Activated T-cell treated with anti-CD3 and anti-CD28 coated beads for 24 hours (primary cell): ENCODE measurements around the gene CD3E.
A peak's percentile ranks its signal among the peaks of the same experiment; 100 is the strongest.

Source experiments
- DNase-seq: peaks from one replicate; pipeline ENCODE4 v3.0.0-alpha.2; 2020; ENCODE audit warnings: low read depth

Gene CD3E

DNA sequence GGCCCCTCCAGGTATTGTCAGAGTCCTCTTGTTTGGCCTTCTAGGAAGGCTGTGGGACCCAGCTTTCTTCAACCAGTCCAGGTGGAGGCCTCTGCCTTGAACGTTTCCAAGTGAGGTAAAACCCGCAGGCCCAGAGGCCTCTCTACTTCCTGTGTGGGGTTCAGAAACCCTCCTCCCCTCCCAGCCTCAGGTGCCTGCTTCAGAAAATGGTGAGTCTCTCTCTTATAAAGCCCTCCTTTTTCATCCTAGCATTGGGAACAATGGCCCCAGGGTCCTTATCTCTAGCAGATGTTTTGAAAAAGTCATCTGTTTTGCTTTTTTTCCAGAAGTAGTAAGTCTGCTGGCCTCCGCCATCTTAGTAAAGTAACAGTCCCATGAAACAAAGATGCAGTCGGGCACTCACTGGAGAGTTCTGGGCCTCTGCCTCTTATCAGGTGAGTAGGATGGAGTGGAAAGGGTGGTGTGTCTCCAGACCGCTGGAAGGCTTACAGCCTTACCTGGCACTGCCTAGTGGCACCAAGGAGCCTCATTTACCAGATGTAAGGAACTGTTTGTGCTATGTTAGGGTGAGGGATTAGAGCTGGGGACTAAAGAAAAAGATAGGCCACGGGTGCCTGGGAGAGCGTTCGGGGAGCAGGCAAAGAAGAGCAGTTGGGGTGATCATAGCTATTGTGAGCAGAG is at the start of gene CD3E:
Gene CD3E (plus strand): TSS at position 163 of the 681 bp plus-strand sequence. CDS start 223 bp downstream, at position 386.
- peak; percentile 52 for DNase-seq

DNA sequence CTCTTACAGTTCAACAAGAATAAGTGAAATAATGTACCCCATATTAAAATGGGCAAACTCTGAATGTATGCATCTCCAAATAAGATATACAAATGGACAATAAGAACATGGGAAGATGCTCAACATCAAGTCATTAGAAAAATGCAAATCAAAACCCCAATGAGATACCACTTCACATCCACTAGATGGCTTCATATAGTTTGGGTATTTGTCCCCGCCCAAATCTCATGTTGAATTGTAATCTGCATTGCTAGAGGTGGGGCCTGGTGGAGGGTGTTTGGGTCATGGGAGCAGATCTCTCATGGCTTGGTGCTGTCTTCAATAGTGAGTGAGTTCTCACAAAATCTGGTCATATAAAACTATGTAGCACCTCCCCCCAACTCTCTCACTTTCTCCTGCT is 46.1 kb upstream of the CD3E start:
- DNase-seq = no peak

DNA sequence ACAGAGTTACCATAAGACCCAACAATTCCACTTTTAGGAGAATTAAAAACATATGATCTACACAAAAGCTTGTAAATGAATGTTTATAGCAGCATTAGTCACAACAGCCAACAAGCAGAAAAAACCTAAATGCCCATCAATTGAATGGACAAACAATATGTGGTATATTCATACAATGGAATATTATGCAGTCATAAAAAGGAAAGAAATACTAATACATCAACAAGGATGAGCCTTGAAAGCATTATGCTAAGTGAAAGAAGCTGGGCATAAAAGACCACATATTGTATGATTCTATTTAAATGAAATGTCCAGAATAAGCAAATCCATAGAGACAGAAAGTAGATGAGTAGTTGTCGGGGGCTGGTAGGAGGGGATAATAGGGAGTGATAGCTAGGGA is 45.4 kb upstream of the CD3E start:
- no peak for DNase-seq

DNA sequence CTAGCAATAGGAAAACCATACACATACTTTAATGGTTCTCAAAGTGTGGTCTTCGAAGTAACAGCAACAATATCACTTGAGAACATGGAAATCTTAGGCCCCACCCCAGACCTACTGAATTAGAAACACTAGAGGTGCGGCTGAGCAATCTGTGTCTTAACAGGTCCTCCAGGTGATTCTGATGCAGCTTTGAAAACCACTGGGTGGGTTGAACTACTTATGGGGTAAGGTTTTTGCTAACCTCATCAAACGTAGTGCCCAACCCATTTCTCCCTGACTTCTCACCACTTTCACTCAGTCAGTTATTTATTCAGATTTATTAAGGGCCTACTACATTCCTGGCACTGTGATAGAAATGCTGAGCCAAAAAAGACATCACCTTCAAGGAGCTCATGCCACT is 44.2 kb upstream of the CD3E start:
- DNase-seq = no peak

DNA sequence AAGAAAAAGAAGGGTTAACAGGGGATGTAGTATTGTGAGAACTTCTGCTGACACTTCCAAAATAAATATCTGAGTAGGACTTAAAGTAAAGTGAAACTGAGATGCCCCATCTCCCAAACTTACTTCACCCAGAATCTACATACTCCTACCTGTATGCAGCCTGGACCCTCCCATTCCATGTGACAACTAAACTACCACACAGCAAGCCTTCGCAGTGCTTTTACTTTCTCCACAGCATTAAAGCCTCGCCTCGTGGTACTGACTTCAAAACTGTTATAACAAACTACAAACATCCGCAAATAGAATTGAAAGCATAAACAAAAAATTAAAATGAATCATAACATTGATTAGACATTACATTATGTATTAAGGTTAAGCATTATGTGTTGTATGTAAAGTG is 41.4 kb upstream of the CD3E start:
- DNase-seq = no peak

DNA sequence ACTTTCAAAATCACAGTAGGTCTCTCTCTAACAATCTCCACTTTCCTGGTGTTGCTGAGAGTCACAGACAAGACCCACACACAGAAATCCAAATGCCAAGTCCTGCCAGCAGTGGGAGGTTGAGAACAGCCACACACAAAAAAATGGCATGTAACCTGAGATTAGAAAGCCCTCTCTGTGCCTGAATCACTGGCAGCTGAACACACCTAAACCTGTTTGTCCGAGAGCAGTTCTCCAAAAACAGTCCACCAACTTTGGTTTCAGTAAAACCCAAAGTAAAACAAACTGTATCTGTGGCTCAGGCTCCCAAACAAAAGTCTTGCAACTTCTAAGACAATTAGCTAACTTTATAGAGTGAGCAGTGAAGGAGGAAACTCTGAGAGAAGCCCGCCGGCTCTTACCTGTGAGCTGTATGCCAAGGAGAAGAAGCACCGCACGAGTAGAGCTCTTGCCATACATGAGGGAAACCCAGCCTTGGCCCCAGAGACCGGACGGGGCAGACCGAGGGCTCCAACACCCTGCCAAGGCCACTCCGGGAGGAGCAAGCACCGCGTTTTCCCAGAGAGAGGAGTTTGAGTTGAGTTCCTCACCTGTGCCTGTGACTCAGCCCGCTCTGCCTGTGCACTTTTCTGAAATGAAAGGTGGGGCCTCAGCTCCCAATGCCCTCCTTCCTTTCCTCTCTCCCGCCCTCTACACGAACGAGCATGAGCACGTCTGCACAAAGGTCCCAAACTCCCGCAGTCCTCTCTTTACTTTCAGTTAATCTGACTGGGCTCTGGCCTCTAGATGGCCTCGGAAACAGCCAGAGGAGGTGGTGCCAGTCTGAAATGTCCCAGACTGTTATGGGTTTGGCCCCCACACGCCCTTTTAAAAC is 40.6 kb upstream of the CD3E start, which contains the start of gene MPZL2:
Gene MPZL2 (minus strand): TSS at position 603 of the 874 bp plus-strand sequence. CDS start 144 bp downstream, at position 459.
- no peak for DNase-seq

DNA sequence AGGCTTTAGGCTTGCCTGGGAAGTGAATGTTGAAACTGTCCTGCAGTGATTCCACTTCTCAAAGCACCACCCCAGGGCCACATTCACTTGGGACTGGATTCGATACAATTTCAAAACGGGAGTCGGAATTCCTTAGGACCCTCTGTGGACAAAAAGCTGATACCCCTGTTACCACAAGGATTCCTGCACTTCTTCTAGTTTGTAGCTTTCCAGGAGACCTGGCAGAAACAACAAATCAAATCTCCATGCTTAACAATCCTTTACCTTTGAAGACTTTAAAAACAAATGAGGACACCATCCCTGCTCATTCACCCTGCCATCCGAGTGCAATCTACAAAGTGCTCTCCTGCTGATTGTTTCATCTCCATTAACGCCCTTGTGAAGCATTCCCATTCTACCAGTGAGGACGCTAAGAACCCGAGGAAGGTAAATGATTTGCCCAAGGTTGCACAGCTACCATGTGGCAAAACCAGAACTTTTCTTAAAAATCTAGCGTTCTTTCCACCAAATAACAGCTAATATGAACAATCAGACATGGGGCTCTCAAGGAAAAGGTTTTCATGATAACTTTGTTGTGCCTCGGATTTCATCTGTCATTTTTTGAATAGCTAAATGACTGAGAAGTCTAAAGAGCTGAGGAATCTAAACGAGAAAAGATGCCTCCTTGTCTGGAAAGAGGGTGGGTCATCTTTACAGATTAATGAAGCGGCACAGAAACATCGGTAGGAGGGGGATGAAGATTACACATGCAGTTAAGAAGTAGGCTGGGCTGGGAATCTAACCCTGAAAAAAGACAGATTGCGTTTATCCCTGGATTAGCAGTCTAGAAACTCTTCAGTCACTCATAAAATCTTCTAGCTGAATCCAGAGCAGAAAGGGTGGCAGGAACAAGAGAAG is 39.7 kb upstream of the CD3E start:
- DNase-seq = no peak

DNA sequence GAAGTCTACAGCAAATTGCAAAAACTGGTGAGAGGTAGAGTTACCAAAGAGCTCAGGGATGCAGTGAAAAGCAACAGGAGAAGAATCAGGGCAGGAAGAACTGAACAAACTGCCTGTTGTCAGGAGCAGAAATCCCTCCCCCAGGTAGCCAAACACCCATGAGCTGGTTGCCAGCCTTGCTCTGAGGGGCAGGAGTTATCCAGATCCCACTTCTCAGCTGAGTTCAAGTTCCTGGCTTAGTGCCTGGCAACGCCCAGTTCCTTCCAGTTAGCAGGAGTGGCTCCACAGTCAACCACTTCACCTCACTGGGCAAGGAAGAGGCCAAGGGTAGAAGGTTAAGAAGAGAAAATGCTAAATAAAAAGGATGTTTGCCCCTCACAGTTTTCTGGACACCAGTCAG is 38.6 kb upstream of the CD3E start:
- DNase-seq = no peak

DNA sequence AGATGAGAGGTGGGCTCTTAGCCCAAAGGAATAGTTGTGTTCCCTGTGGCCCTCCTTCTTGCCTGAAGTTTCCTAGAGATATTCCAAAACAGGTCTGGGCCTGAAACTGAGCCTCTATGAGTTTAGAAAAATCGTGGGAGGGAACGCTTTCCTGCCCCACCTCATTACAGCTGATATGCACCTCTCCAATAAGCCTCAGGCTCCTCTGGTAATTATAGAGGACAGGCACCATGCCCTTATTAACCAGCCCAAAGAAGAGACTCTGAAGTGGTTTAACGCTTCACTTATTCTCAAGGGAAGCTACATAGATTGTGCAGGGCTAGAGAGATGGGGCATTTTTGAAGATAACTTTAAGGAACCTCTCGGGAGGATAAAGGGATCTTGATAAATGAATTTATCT is 37.0 kb upstream of the CD3E start:
- DNase-seq = no peak

DNA sequence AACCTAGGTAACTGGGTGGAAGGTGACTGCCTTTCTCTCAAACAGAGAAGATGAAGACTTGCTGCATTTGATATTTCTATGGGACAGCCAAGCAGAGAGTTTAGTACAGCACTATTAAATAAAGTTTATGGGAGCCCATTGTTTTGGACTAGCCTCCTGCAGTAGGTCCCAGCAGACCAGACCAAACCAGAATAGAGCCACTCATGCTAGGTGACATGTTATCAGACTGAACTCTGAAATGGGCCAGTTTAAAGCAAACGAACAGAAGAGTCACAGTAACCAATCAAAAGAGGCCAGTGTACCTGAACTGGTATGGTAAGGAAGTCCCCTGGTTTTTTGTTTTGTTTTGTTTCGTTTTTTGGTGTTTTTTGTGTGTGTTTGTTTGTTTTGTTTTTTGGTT is 32.5 kb upstream of the CD3E start:
- no peak for DNase-seq

DNA sequence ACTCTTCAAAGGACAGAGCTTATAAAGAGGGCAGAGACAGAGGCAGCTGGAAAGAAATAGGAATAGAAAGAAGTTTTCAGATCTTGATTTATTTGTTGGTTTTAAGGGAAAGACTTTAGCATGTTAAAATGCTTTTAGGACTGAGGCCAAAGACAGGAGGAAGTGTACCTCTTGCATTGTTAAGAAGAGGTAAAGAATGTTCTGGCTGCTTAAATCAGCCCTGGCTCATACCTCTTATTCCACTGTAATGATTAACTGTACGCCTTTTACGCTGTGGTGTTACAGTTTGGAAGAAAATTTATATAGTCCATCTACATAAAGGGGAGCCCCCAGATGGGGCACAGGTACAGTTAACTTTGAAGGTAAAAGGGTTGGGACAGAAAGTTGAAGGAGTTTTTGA is 30.3 kb upstream of the CD3E start:
- no peak for DNase-seq

DNA sequence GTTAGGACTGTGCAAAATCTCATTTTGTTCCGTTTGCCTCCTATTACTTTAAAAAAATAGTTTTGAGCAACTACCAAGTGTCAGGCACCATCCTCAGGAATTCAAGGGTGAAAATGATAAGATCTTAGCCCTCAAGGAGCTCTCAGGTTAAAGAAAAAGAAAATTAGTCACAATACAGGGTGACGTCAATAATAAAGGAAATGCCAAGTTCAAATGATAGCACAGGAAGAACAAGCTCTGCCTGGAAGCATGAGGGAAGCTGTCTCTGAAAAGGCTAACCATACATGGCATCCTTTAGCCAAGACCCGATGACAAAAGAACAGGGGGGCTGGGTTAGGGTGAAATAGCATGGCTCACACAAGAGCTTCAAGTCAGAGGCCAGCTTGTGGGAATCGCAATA is 29.4 kb upstream of the CD3E start:
- no peak for DNase-seq

DNA sequence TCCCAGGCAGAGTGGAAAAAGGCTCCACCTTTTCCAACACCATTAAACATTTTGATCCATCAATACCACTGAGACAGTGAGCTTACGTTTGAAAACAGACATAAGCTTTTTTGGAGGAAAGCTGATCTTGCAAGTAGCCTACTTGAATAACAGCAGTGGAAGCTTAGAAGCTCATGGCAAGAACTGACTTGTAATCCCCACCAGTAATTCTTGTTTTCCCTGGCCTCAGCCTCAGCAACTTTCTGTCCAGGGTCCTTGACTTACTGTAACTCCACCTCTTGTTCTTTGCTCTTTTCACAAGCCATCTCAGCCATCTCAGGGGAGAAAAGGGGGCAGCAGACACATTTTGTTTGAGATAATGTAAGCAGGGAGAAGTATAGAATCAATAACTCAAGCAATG is 28.1 kb upstream of the CD3E start:
- no peak for DNase-seq

DNA sequence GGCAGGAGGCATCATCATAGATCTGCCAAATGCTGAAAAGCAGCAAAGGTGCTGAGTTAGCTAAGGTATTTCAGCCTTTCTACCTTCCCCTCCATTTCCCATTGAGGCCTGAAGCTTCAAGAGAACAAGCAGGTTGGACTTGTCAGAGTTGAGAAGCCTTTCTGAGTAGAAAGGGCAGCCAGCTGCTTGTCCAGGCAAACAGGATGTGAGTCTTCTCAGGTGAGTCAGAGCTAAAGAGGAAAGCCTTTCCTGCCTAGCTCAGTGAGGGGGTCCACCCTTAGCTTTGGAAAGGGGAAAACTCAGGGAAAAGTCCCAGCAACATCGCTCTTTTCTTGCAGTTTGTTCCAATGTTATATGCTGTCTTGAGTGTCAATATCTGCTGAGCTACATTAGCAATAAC is 27.2 kb upstream of the CD3E start:
- DNase-seq = no peak

DNA sequence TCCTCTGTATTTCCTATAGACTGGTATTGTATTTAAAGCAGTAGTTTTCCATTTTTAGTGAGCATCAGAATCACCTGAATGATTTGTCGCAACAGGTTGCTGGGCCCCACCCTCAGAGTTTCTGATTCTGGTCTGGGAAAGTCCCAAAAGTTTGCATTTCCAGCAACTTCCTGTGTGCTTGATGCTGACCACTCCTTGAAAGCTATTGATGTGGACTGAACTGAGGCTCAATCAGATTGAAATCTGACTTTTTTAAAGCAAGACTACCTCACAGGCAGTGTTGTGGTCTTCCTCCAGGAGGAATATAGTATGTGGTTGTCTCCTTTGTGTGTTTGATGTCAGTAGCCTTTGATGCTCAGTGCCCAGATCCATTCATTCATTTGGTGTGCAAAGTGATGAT is 23.2 kb upstream of the CD3E start:
- no peak for DNase-seq

DNA sequence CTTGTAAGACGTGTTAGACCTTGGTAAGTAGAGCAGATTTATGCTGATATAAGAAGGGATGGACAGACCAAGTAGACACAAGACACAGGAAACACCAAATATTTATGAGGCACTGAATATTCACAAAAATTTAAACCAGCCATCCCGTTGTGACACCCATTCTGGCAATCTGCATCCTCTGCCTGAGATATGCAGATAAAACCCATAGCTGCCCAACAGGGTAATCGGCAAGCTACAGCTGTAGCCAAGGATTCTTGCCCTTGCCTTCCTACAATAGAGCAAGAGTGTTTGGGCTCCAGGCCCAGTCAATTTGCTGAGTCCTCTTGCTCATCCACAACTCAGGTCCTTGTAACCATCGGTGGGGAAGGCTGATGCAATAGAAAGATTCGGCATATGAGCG is 21.9 kb upstream of the CD3E start:
- no peak for DNase-seq

DNA sequence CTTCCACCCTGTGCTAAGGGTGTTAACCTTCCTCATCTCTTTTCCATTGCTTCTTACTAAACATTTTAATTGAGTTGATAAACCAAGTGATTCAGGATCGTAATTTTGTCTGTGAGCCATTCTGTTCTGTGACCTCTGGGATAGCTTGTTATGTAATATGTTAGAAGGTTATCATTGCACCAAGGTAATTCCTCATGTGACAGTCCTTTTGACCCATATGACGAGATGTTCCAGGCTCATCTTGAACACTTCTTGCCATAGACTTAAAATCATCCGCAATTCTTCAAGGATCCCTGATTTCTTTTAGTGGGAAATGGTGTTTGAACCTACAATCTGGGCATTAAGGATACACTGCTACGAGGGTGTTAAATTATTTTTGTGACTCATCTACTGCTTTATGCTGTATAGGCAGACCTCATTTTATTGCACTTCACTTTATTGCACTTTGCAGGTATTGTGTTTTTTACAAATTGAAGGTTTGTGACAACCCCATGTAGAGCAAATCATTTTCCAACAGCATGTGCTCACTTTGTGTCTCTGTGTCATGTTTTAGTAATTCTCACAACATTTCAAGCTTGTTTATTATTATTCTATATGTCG is 21.4 kb upstream of the CD3E start:
- DNase-seq = no peak

DNA sequence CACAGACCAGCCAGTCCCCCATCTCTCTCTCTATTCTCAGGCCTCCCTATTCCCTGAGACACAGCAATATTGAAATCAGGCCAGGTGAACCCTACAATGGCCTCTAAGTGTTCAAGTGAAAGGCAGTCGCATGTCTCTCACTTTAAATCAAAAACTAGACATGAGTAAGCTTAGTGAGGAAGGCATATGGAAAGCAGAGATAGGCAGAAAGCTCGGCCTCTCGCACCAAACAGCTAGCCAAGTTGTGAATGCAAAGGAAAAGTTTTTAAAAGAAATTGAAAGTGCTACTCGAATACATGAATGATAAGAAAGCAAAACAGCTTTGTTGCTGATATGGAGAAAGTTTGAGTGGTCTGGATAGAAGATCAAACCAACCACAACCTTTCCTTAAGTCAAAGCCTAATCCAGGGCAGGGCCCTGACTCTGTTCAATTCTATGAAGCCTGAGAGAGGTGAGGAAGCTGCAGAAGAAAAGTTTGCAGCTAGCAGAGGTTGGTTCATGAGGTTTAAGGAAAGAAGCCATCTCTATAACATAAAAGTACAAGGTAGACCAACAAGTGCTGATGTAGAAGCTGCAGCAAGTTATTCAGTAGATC is 20.7 kb upstream of the CD3E start:
- DNase-seq = no peak

DNA sequence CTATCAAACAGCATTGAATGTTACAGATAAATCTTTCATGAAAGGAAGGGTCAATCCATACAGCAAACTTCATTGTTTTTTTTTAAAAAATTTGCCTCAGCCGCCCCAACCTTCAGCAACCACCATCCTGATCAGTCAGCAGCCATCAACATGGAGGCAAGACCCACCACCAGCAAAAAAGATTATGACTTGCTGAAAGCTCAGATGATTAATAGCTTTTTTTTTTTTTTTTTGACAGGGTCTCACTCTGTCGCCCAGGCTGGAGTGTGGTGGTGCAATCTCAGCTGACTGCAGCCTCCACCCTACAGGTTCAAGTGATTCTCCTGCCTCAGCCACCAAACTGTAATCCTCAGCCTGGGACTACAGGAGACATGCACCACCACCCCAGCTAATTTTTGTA is 18.0 kb upstream of the CD3E start:
- no peak for DNase-seq

DNA sequence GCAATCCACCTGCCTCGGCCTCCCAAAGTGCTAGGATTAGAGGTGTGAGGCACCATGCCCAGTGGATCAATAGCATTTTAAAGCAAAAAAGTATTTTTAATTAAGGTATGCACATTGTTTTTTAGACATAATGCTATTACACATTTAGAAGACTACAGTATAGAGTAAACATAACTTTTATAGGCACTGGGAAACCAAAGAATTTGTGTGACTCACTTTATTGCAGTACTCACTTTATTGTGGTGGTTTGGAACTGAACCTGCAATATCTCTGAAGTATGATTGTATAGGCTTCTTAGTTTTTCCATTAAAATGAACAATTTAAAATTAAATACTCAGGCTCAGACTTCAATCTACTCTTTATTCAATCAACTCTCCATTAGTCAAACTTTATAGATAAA is 17.5 kb upstream of the CD3E start:
- no peak for DNase-seq

DNA sequence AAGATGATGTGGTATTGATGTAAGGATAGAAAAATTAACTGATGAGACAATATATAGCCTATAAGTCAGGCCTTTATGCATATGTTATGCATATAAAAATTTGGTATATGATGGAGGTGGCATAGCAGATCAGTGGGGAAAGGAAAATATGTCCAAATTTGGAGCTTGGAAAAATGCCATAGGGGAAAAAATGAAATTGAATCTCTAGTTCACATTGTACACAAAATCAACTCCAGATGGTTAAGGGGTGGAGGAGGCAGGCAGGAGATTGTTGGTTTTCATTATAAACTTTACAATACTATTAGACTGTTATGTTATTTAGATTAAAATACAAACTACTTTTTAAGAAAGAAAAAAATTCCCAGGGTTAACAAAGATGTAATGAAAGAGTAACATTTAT is 15.1 kb upstream of the CD3E start:
- no peak for DNase-seq

DNA sequence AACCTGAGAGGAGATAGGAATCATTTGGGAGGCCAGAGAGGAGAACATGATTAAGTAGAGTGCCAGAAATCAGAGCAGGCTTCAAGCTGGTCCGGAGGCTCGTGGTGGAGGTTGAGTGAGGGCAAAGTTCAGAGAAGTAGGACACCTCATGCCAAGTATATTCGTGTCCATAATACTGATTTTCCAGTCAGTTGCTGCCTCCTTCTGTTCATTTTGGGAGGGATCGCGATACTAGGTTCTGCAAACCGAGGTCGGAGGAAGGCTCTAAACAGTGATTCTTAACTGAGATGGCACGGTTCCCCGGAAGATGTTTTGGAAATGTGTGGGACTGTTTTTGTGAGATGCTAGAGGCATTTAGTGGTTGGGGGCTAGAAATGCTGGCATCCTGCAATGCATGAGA is 13.6 kb upstream of the CD3E start:
- no peak for DNase-seq
